ENCODE data around the gene AREG. TPM values are rescaled to one million over a fixed set of nuclear protein-coding genes. Genes with fewer than 3 reads are reported as not detected.

Gene AREG
- total and polyA plus RNA-seq, 2 experiments from 2014 or later: 0.45 TPM; not detected in 1

DNA sequence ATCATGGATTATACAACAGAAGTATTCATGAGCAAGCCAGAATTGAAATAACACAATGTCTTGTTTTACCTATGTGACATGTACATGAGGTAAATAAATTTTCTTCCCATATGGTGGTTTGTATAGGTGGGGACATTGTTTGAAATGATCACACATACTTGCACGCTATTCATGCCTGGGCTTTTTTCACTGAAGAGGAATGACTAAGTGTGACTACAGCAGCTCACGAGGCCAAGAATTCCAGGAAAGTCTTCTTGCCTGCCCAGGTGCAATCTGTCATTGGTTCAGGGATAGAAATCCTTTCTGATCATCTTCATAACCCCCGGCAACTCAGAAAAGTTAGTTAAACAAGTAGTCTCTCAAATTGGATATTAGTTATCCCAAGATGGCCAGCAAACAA lies 36.3 kb upstream of the AREG start:
- no peak overlapping the region for H3K4me3 Mint-ChIP-seq
- no peak for ATAC-seq
- no peaks in the 10 kb centered on the region for H3K27me3 Mint-ChIP-seq (ENCODE audit: insufficient read depth, low read depth, poor library complexity)
- no peaks in the 10 kb centered on the region for H3K9me3 Mint-ChIP-seq
- Histone ChIP-seq H3K9me2 (ENCODE audit: insufficient read depth) (no peaks in the 10 kb centered on the region), H3K36me3 (ENCODE audit: insufficient read depth) (no peaks in the 10 kb centered on the region), H3K27ac (ENCODE audit: low read depth) (no peak overlapping the region), H3K4me1 (ENCODE audit: insufficient read depth) (peaks cover 21% of the 10 kb centered on the region), H3K27me3 (ENCODE audit: insufficient read depth) (no peaks in the 10 kb centered on the region), H4K20me1 (replicated peaks; ENCODE audit: insufficient read depth) (no peaks in the 10 kb centered on the region), H3F3A (replicated peaks; ENCODE audit: low read depth) (no peaks in the 10 kb centered on the region), H3K4me2 (no peak overlapping the region), H3K4me3 (no peak overlapping the region), H3K79me2 (replicated peaks; ENCODE audit: insufficient read depth) (no peaks in the 10 kb centered on the region), H2AFZ (no peak overlapping the region)
- no peak for DNase-seq (ENCODE audit: low spot score)
- peaks cover 16% of the 10 kb centered on the region for H3K4me1 Mint-ChIP-seq
- H3K27ac Mint-ChIP-seq: 0 out of 2 replicates have a peak overlapping the region, but pooled peaks have one; percentile 9
- no peak for TF ChIP-seq EZH2 (IDR thresholded peaks at IDR 0.05; ENCODE audit: low read depth, unreplicated experiment)
- TF ChIP-seq CTCF (conservative IDR thresholded peaks at IDR 0.05; ENCODE audit: low read depth in 2 of 2): no peak
- TF ChIP-seq ZNF331 (CRISPR knock-in tag; IDR thresholded peaks at IDR 0.05; ENCODE audit: low read depth): no peak
- no peak for TF ChIP-seq JUNB (IDR thresholded peaks at IDR 0.05; ENCODE audit: unreplicated experiment)
- no peak for TF ChIP-seq EZH2phosphoT487 (IDR thresholded peaks at IDR 0.05; ENCODE audit: unreplicated experiment)
- H3K36me3 Mint-ChIP-seq (ENCODE audit: low read depth): no peaks in the 10 kb centered on the region

GRCh38 chr4:74410272-74410671 lies 34.7 kb upstream of the AREG start:
- peaks cover 16% of the 10 kb centered on the region for H3K4me1 Mint-ChIP-seq
- no peak overlapping the region for H3K27ac ChIP-seq (ENCODE audit: low read depth)
- H2AFZ ChIP-seq: no peak overlapping the region; the same call in 1 of the 2 replicates
- H3K27ac Mint-ChIP-seq: peak overlapping the region; percentile 85
- H3K27me3 Mint-ChIP-seq (ENCODE audit: insufficient read depth, low read depth, poor library complexity): no peaks in the 10 kb centered on the region
- no peak overlapping the region for H3K4me3 ChIP-seq
- no peaks in the 10 kb centered on the region for H3K9me2 ChIP-seq (ENCODE audit: insufficient read depth)
- ATAC-seq (no peak), DNase-seq (ENCODE audit: low spot score) (peak; percentile 27)
- H3K36me3 Mint-ChIP-seq (ENCODE audit: low read depth): no peaks in the 10 kb centered on the region
- no peak for TF ChIP-seq EZH2 (IDR thresholded peaks at IDR 0.05; ENCODE audit: low read depth, unreplicated experiment)
- TF ChIP-seq CTCF (conservative IDR thresholded peaks at IDR 0.05; ENCODE audit: low read depth in 2 of 2): no peak
- TF ChIP-seq, protein P1, sequence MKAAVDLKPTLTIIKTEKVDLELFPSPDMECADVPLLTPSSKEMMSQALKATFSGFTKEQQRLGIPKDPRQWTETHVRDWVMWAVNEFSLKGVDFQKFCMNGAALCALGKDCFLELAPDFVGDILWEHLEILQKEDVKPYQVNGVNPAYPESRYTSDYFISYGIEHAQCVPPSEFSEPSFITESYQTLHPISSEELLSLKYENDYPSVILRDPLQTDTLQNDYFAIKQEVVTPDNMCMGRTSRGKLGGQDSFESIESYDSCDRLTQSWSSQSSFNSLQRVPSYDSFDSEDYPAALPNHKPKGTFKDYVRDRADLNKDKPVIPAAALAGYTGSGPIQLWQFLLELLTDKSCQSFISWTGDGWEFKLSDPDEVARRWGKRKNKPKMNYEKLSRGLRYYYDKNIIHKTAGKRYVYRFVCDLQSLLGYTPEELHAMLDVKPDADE (IDR thresholded peaks at IDR 0.05): no peak
- TF ChIP-seq, protein P2, sequence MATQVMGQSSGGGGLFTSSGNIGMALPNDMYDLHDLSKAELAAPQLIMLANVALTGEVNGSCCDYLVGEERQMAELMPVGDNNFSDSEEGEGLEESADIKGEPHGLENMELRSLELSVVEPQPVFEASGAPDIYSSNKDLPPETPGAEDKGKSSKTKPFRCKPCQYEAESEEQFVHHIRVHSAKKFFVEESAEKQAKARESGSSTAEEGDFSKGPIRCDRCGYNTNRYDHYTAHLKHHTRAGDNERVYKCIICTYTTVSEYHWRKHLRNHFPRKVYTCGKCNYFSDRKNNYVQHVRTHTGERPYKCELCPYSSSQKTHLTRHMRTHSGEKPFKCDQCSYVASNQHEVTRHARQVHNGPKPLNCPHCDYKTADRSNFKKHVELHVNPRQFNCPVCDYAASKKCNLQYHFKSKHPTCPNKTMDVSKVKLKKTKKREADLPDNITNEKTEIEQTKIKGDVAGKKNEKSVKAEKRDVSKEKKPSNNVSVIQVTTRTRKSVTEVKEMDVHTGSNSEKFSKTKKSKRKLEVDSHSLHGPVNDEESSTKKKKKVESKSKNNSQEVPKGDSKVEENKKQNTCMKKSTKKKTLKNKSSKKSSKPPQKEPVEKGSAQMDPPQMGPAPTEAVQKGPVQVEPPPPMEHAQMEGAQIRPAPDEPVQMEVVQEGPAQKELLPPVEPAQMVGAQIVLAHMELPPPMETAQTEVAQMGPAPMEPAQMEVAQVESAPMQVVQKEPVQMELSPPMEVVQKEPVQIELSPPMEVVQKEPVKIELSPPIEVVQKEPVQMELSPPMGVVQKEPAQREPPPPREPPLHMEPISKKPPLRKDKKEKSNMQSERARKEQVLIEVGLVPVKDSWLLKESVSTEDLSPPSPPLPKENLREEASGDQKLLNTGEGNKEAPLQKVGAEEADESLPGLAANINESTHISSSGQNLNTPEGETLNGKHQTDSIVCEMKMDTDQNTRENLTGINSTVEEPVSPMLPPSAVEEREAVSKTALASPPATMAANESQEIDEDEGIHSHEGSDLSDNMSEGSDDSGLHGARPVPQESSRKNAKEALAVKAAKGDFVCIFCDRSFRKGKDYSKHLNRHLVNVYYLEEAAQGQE (IDR thresholded peaks at IDR 0.05; ENCODE audit: unreplicated experiment): no peak
- no peak for TF ChIP-seq NANOG (IDR thresholded peaks at IDR 0.05; ENCODE audit: borderline replicate concordance)
- no peaks in the 10 kb centered on the region for H3K27me3 ChIP-seq (ENCODE audit: insufficient read depth)
- H3K4me2 ChIP-seq: peak overlapping the region; percentile 45; the same call in 1 of the 2 replicates
- no peak overlapping the region for H3K4me3 Mint-ChIP-seq
- peaks cover 21% of the 10 kb centered on the region for H3K4me1 ChIP-seq (ENCODE audit: insufficient read depth)
- no peaks in the 10 kb centered on the region for H3F3A ChIP-seq (replicated peaks; ENCODE audit: low read depth)
- H4K20me1 ChIP-seq (replicated peaks; ENCODE audit: insufficient read depth): no peaks in the 10 kb centered on the region
- H3K9me3 Mint-ChIP-seq: no peaks in the 10 kb centered on the region
- no peaks in the 10 kb centered on the region for H3K36me3 ChIP-seq (ENCODE audit: insufficient read depth)
- no peaks in the 10 kb centered on the region for H3K79me2 ChIP-seq (replicated peaks; ENCODE audit: insufficient read depth)
